ENCODE data around the gene REC8. TPM values are rescaled to one million over a fixed set of nuclear protein-coding genes. Genes with fewer than 3 reads are reported as not detected.
A peak's percentile ranks its signal among the peaks of the same experiment; 100 is the strongest.

REC8 gene
- total and polyA plus RNA-seq, 2 of the 13 experiments (the other 11 are each of a cell fraction or from before 2014, with no cell fraction given), result 3.4 to 14.7 TPM

GRCh38 chr14:24135584-24135833, 36.4 kb upstream of the REC8 start (continued):
- TF ChIP-seq AHDC1 (CRISPR knock-in tag; IDR thresholded peaks at IDR 0.05; ENCODE audit: borderline replicate concordance) (no peak), HDAC2 (CRISPR knock-in tag; IDR thresholded peaks at IDR 0.05) (no peak), HOXA5 (CRISPR knock-in tag; IDR thresholded peaks at IDR 0.05) (peak; percentile 19; the same call in 1 of the 2 replicates), TCF12 (IDR thresholded peaks at IDR 0.05) (no peak), TCF12 (CRISPR knock-in tag; IDR thresholded peaks at IDR 0.05) (no peak; the same call in 1 of the 2 replicates), KAT7 (CRISPR knock-in tag; IDR thresholded peaks at IDR 0.05; ENCODE audit: borderline replicate concordance) (no peak), ZNF432 (CRISPR knock-in tag; IDR thresholded peaks at IDR 0.05; ENCODE audit: borderline replicate concordance) (no peak), BORCS8-MEF2B (CRISPR knock-in tag; IDR thresholded peaks at IDR 0.05) (0 out of 2 replicates have a peak, but pooled peaks have one; percentile 13), HES4 (CRISPR knock-in tag; IDR thresholded peaks at IDR 0.05; ENCODE audit: borderline replicate concordance) (no peak), ZNF782 (CRISPR knock-in tag; IDR thresholded peaks at IDR 0.05; ENCODE audit: borderline replicate concordance) (no peak), ZNF674 (CRISPR knock-in tag; IDR thresholded peaks at IDR 0.05; ENCODE audit: low read depth) (no peak; the same call in 1 of the 2 replicates), ZNF441 (CRISPR knock-in tag; IDR thresholded peaks at IDR 0.05; ENCODE audit: borderline replicate concordance) (no peak), ZNF343 (CRISPR knock-in tag; IDR thresholded peaks at IDR 0.05) (no peak), RFX5 (IDR thresholded peaks at IDR 0.05; ENCODE audit: low read depth, low read length) (no peak), ZNF331 (CRISPR knock-in tag; IDR thresholded peaks at IDR 0.05) (no peak), BCLAF1 (IDR thresholded peaks at IDR 0.05) (no peak), CTCF (CRISPR knock-in tag; IDR thresholded peaks at IDR 0.05) (no peak), DNMT3B (CRISPR knock-in tag; conservative IDR thresholded peaks at IDR 0.05) (peak; percentile 31; the same call in 1 of the 2 replicates), NKX3-1 (CRISPR knock-in tag; IDR thresholded peaks at IDR 0.05) (no peak), ZNF354B (CRISPR knock-in tag; IDR thresholded peaks at IDR 0.05) (no peak), MYNN (CRISPR knock-in tag; IDR thresholded peaks at IDR 0.05; ENCODE audit: low read depth) (no peak), TRIM24 (CRISPR knock-in tag; IDR thresholded peaks at IDR 0.05) (no peak)

All from HepG2 (cell line).